Stimulated activated CD8-positive, alpha-beta memory T cell treated with anti-CD3 and anti-CD28 coated beads, Interleukin-12 subunit alpha, Interleukin-12 subunit beta, amount 100 ng/mL, for 24 hours (primary cell): ENCODE data around the gene ATP2B2.

ENCODE experiments used
- DNase-seq: peaks from one replicate; pipeline ENCODE4 v3.0.0-alpha.2; 2020; ENCODE audit errors: extremely low read depth

Gene ATP2B2

GRCh38 chr3:10470120-10471053 lies 35.0 kb downstream of the ATP2B2 start:
- no peak for DNase-seq

- DNase-seq = no peak
These were observed 35.8 kb downstream of the ATP2B2 start for GRCh38 chr3:10469441-10470119.

GRCh38 chr3:10468613-10469354 lies 36.6 kb downstream of the ATP2B2 start:
- DNase-seq = no peak

- no peak for DNase-seq
These were observed 37.3 kb downstream of the ATP2B2 start for GRCh38 chr3:10467904-10468612.

GRCh38 chr3:10467204-10467603 lies 38.2 kb downstream of the ATP2B2 start:
- DNase-seq = no peak

- no peak for DNase-seq
These were observed 39.2 kb downstream of the ATP2B2 start for GRCh38 chr3:10466186-10466585.

GRCh38 chr3:10465161-10465560 lies 40.2 kb downstream of the ATP2B2 start:
- no peak for DNase-seq

- no peak for DNase-seq
These were observed 41.6 kb downstream of the ATP2B2 start for GRCh38 chr3:10463533-10464434.

- no peak for DNase-seq
These were observed 42.5 kb downstream of the ATP2B2 start for GRCh38 chr3:10462641-10463532.

GRCh38 chr3:10460951-10461545 lies 44.3 kb downstream of the ATP2B2 start:
- DNase-seq = no peak

- no peak for DNase-seq
These were observed 45.2 kb downstream of the ATP2B2 start for GRCh38 chr3:10459954-10460754.

- no peak for DNase-seq
These were observed 47.8 kb downstream of the ATP2B2 start for GRCh38 chr3:10457560-10457959.

GRCh38 chr3:10456981-10457380 lies 48.4 kb downstream of the ATP2B2 start:
- DNase-seq = no peak

GRCh38 chr3:10455545-10455914 lies 49.9 kb downstream of the ATP2B2 start:
- no peak for DNase-seq

- DNase-seq = no peak
These were observed 50.4 kb downstream of the ATP2B2 start for GRCh38 chr3:10454907-10455544.

GRCh38 chr3:10453431-10454163 lies 51.8 kb downstream of the ATP2B2 start:
- DNase-seq = no peak
